Neural progenitor cell (in vitro differentiated cells): ENCODE data around the gene GRIN2A. TPM values are rescaled to one million over a fixed set of nuclear protein-coding genes. Genes with fewer than 3 reads are reported as not detected.

ENCODE experiments used
- DNase-seq: peaks from one replicate; pipeline ENCODE4 v3.0.0-alpha.2; 2016; ENCODE audit warnings: low spot score
- H2AFZ ChIP-seq: fragments of 200-600 bp; sonication (generic); replicated peaks from 2 replicates; pipeline ENCODE4 v1.6.1; 2016; ENCODE audit warnings: antibody characterized with exemption
- H3F3A ChIP-seq: fragments of 200-600 bp; sonication (generic); 2 replicates; pipeline ENCODE4 v1.6.1; 2016; ENCODE audit warnings: antibody characterized with exemption, low read depth
- H3K27ac ChIP-seq: fragments of 200-600 bp; sonication (generic); 2 replicates; pipeline ENCODE4 v1.5.1; 2016; ENCODE audit warnings: mild to moderate bottlenecking
- H3K27me3 ChIP-seq: fragments of 200-600 bp; sonication (generic); 2 replicates; pipeline ENCODE4 v1.6.1; 2016; ENCODE audit warnings: mild to moderate bottlenecking, moderate library complexity
- H3K36me3 ChIP-seq: fragments of 200-600 bp; sonication (generic); 2 replicates; pipeline ENCODE4 v1.5.1; 2016
- H3K4me1 ChIP-seq: fragments of 200-600 bp; sonication (generic); 2 replicates; pipeline ENCODE4 v1.6.1; 2016; ENCODE audit warnings: mixed run types
- H3K4me2 ChIP-seq: fragments of 200-600 bp; sonication (generic); 2 replicates; pipeline ENCODE4 v1.6.1; 2016
- H3K4me3 ChIP-seq: fragments of 200-600 bp; sonication (generic); 2 replicates; pipeline ENCODE4 v1.5.1; 2016
- H3K79me2 ChIP-seq: fragments of 200-600 bp; sonication (generic); 2 replicates; pipeline ENCODE4 v1.6.1; 2016; ENCODE audit warnings: low read depth
- H3K9ac ChIP-seq: fragments of 200-600 bp; sonication (generic); 2 replicates; pipeline ENCODE4 v1.6.1; 2016
- H3K9me3 ChIP-seq: fragments of 200-600 bp; sonication (generic); 2 replicates; pipeline ENCODE4 v1.5.1; 2016; ENCODE audit warnings: low read depth
- H4K20me1 ChIP-seq: fragments of 200-600 bp; sonication (generic); 2 replicates; pipeline ENCODE4 v1.6.1; 2016; ENCODE audit warnings: low read depth
- H3K27ac Mint-ChIP-seq: 3 replicates; pipeline ENCODE4 v1.8.0; 2021; ENCODE audit warnings: mixed read lengths
- H3K27me3 Mint-ChIP-seq: 2 replicates; pipeline ENCODE4 v1.8.0; 2022; ENCODE audit warnings: low read depth, mild to moderate bottlenecking, inconsistent platforms, moderate library complexity, mixed read lengths; ENCODE audit not compliant: insufficient read depth
- H3K36me3 Mint-ChIP-seq: 3 replicates; pipeline ENCODE4 v1.8.0; 2021; ENCODE audit warnings: mixed read lengths
- H3K4me1 Mint-ChIP-seq: 3 replicates; pipeline ENCODE4 v1.8.0; 2021; ENCODE audit warnings: mixed read lengths
- H3K4me3 Mint-ChIP-seq: 3 replicates; pipeline ENCODE4 v1.8.0; 2021; ENCODE audit warnings: mild to moderate bottlenecking, moderate library complexity, mixed read lengths
- H3K9me3 Mint-ChIP-seq: 3 replicates; pipeline ENCODE4 v1.8.0; 2020; ENCODE audit warnings: mixed read lengths
- EZH2 ChIP-seq: fragments of 200-600 bp; sonication (generic); IDR thresholded peaks from 2 replicates; pipeline ENCODE4 v1.6.1; 2017; ENCODE audit warnings: antibody characterized with exemption, mild to moderate bottlenecking, moderate library complexity
- EZH2phosphoT487 ChIP-seq: fragments of 200-600 bp; sonication (generic); IDR thresholded peaks from 2 replicates; pipeline ENCODE4 v1.6.1; 2017; ENCODE audit warnings: antibody characterized with exemption
- total RNA-seq: library from RNA; depleted of rRNA; stranded (reverse); fragments of >200 nt; gene quantifications from 2 replicates; pipeline ENCODE4 v1.2.3, GENCODE V29; 2015; ENCODE audit warnings: low replicate concordance
- TF ChIP-seq, protein P1 (sequence below): fragments of 200-600 bp; sonication (generic); IDR thresholded peaks from 2 replicates; pipeline ENCODE4 v1.5.1; 2017; ENCODE audit warnings: antibody characterized with exemption, mild to moderate bottlenecking

Gene GRIN2A
- total RNA-seq, 1 donor from 2014 or later, result 1.6 TPM

DNA sequence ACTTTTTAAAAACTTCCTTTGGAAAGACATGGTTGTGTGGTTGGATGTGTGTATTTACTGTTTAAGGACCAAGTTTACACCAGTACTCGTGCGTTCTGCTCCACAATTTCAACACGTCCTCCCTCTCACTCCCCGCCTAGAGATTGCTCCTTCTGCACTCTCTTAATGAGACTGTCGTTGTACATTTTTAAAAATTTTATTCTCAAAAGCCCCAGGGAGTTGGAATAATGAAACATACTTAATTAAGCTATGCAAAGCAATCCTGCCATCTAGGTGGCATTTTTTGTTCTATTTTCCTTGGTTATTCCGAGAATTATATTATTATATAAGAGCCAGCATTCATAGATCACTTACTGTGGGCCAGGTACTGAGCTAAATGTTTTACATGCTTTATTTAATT lies 264.5 kb downstream of the GRIN2A start:
- Mint-ChIP-seq H3K27ac (no peak overlapping the region), H3K27me3 (peaks cover 5% of the 10 kb centered on the region), H3K36me3 (no peaks in the 10 kb centered on the region), H3K4me3 (no peak overlapping the region), H3K9me3 (no peaks in the 10 kb centered on the region), H3K4me1 (peaks cover 17% of the 10 kb centered on the region)
- no peaks in the 10 kb centered on the region for H3K27me3 ChIP-seq
- DNase-seq, result no peak
- H3K9me3 ChIP-seq, result no peaks in the 10 kb centered on the region
- no peaks in the 10 kb centered on the region for H3K79me2 ChIP-seq
- H2AFZ ChIP-seq, result no peak overlapping the region
- H3K9ac ChIP-seq, result no peak overlapping the region
- H3K4me3 ChIP-seq, result no peak overlapping the region
- H3K36me3 ChIP-seq, result no peaks in the 10 kb centered on the region
- no peaks in the 10 kb centered on the region for H3F3A ChIP-seq
- no peaks in the 10 kb centered on the region for H4K20me1 ChIP-seq
- no peak overlapping the region for H3K4me2 ChIP-seq
- TF ChIP-seq, protein P1, sequence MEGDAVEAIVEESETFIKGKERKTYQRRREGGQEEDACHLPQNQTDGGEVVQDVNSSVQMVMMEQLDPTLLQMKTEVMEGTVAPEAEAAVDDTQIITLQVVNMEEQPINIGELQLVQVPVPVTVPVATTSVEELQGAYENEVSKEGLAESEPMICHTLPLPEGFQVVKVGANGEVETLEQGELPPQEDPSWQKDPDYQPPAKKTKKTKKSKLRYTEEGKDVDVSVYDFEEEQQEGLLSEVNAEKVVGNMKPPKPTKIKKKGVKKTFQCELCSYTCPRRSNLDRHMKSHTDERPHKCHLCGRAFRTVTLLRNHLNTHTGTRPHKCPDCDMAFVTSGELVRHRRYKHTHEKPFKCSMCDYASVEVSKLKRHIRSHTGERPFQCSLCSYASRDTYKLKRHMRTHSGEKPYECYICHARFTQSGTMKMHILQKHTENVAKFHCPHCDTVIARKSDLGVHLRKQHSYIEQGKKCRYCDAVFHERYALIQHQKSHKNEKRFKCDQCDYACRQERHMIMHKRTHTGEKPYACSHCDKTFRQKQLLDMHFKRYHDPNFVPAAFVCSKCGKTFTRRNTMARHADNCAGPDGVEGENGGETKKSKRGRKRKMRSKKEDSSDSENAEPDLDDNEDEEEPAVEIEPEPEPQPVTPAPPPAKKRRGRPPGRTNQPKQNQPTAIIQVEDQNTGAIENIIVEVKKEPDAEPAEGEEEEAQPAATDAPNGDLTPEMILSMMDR, result no peak
- TF ChIP-seq EZH2, result no peak
- no peak for TF ChIP-seq EZH2phosphoT487
- H3K4me1 ChIP-seq, result no peaks in the 10 kb centered on the region
- no peak overlapping the region for H3K27ac ChIP-seq

DNA sequence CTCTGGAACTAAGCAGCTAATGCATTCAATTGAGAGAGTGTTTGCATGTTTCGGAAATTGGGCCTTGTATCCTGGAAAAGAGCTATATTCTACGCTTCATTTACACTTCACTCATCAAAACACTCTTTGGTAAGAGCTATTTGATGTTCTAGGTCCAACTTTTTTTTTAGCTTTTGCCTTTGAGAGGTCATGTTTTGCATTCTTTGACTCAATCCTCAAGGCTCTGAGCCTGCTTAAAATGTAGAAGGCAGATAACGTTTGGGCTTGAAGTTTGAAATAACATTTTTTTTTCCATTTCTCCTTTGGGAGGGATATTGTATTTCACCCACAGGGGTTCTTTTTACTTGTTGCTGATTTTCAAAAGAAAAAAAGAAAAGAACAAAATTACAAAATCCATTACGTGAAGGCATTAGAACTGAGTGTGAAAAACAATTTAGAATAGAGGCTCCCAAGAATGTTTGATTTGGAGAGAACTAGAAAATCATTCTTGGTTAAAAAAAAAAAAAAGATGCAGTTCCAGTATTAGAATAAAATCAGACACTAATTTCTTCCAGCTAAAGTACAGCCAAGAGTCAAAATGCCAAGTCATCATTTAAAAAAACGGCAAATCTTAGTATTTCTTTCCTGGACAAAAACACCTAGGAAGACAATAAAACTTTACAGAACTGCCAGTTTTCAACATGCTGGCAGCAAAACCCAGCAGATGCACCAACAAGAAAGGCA lies 268.5 kb downstream of the GRIN2A start:
- no peak overlapping the region for H3K4me2 ChIP-seq
- no peaks in the 10 kb centered on the region for H3K9me3 ChIP-seq
- no peaks in the 10 kb centered on the region for H4K20me1 ChIP-seq
- Mint-ChIP-seq H3K4me3 (no peak overlapping the region), H3K36me3 (no peaks in the 10 kb centered on the region), H3K4me1 (peaks cover 17% of the 10 kb centered on the region), H3K9me3 (no peaks in the 10 kb centered on the region), H3K27me3 (peaks cover 3% of the 10 kb centered on the region), H3K27ac (no peak overlapping the region)
- H3K36me3 ChIP-seq, result no peaks in the 10 kb centered on the region
- H3K4me1 ChIP-seq, result no peaks in the 10 kb centered on the region
- H2AFZ ChIP-seq, result no peak overlapping the region
- DNase-seq, result no peak
- H3K79me2 ChIP-seq, result no peaks in the 10 kb centered on the region
- no peak overlapping the region for H3K4me3 ChIP-seq
- H3K27ac ChIP-seq, result no peak overlapping the region
- no peaks in the 10 kb centered on the region for H3K27me3 ChIP-seq
- H3F3A ChIP-seq, result no peaks in the 10 kb centered on the region
- no peak overlapping the region for H3K9ac ChIP-seq
- TF ChIP-seq EZH2, result no peak
- TF ChIP-seq, protein P1, result no peak
- TF ChIP-seq EZH2phosphoT487, result no peak

DNA sequence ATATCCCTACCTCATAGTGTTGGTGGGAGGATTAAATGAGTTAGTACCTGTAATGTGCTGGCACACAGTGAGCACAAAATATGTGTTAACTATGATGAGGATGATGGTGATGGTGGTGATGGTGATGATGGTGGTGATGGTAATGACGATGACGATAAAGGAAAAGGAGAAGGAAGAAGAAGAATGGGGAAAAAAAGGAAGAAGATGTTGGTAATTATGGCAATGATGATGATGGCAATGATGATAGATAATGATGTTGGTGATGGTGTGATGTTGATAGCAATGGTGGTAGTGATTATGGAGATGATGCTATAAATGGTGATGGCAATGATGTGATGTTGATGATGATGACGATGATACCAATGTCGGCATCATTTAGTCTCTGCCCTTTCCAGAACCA lies 270.2 kb downstream of the GRIN2A start:
- H3F3A ChIP-seq, result no peaks in the 10 kb centered on the region
- H3K4me1 Mint-ChIP-seq, result peaks cover 16% of the 10 kb centered on the region

More for the DNA sequence above, 270.2 kb downstream of the GRIN2A start:
- DNase-seq, result no peak
- Mint-ChIP-seq H3K4me3 (no peak overlapping the region), H3K27ac (no peak overlapping the region), H3K9me3 (no peaks in the 10 kb centered on the region), H3K27me3 (peaks cover 5% of the 10 kb centered on the region), H3K36me3 (no peaks in the 10 kb centered on the region)
- Histone ChIP-seq H2AFZ (no peak overlapping the region), H3K4me3 (no peak overlapping the region), H3K9me3 (no peaks in the 10 kb centered on the region), H3K27me3 (no peaks in the 10 kb centered on the region), H3K27ac (no peak overlapping the region), H3K36me3 (no peaks in the 10 kb centered on the region), H3K9ac (no peak overlapping the region), H3K4me2 (no peak overlapping the region), H3K4me1 (no peaks in the 10 kb centered on the region), H3K79me2 (no peaks in the 10 kb centered on the region), H4K20me1 (no peaks in the 10 kb centered on the region)
- TF ChIP-seq EZH2phosphoT487, result no peak
- TF ChIP-seq, protein P1, result no peak
- TF ChIP-seq EZH2, result no peak
